ENCODE measurements around the gene TSSK2. TPM values are rescaled to one million over a fixed set of nuclear protein-coding genes. Genes with fewer than 3 reads are reported as not detected.

Gene TSSK2
- total RNA-seq, 2 donors from 2014 or later = not detected

GRCh38 chr22:19168088-19168890 is 37.2 kb downstream of the TSSK2 start:
- peaks cover 7% of the 10 kb centered on the region for H3K9me3 ChIP-seq (ENCODE audit: control insufficient read depth, low read length)
- Mint-ChIP-seq H3K27ac (no peak overlapping the region), H3K27me3 (ENCODE audit: insufficient read depth) (peaks cover 82% of the 10 kb centered on the region), H3K9me3 (peaks cover 5% of the 10 kb centered on the region), H3K36me3 (ENCODE audit: low read depth) (no peaks in the 10 kb centered on the region), H3K4me1 (peaks cover 29% of the 10 kb centered on the region), H3K4me3 (no peak overlapping the region)
- peak; percentile 62 for DNase-seq
- H3K36me3 ChIP-seq (ENCODE audit: control insufficient read depth, insufficient read depth, low read length) = no peaks in the 10 kb centered on the region
- H3K4me3 ChIP-seq (ENCODE audit: low read length) = no peak overlapping the region
- 74 to 77% methylated on average over 11 to 17 of the region's 17 CpGs for whole genome bisulfite sequencing, 2 experiments (ENCODE audit: insufficient coverage in 1 of 2, insufficient read length in 1 of 2)
- peaks cover 78% of the 10 kb centered on the region for H3K27me3 ChIP-seq (ENCODE audit: control insufficient read depth, insufficient read depth, low read length, poor library complexity, severe bottlenecking)
- TF ChIP-seq CTCF (conservative IDR thresholded peaks at IDR 0.05) = peak; percentile 56
- no peak overlapping the region for H3K9ac ChIP-seq (ENCODE audit: extremely low read depth, low read length, poor library complexity, severe bottlenecking)
- H3K4me1 ChIP-seq (ENCODE audit: control insufficient read depth, insufficient read depth, low read length) = peaks cover 13% of the 10 kb centered on the region
- no peak overlapping the region for H3K27ac ChIP-seq (ENCODE audit: low read depth, low read length)

DNA sequence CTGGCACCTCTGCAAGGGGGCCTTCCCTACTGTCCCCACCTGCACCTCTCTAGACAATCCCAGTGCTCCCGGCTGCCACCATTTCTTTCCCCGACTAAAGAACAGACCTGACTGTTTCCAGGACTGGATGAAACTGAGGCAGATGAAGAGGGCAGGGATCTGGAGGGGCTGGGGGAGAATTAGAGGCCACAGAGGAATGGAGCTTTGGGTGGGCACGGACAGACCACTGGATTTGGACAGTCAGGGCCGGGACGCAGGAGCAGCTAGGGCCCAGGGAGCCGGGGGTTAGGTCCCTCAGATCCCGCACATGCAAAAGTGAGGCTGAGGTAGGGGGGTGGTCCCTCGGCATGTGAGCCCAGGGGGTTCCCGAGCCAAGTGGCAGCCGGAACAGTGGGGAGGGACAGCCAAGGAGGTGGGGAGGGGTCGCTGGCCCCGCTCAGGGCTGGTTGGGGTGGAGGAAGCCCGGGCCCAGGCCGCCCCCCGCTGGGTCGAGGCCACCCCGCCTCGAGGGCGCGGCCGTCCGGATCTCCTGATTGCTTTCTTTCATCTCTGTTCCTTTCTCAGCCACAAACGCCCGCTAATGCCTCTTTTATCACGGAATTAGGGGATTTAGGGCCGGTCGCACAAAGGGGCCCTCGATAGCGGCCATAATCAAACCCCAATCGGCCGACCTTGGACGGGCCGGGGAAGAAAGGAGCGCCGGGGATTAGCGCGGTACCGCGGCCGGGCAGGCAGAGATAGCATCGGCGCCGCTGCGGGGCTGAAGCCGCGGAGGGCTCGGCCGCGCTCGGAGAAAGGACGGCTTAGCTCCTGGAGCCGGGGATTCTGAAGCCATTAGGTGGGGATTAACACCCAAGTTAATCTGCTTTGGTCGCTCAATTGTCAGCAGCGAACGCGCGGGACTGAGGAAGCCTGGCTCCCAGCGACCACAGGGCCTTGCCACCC is 38.2 kb downstream of the TSSK2 start:
- H3K27me3 Mint-ChIP-seq (ENCODE audit: insufficient read depth) = peaks cover 77% of the 10 kb centered on the region
- no peak overlapping the region for H3K4me3 ChIP-seq (ENCODE audit: low read length)
- peaks cover 68% of the 10 kb centered on the region for H3K27me3 ChIP-seq (ENCODE audit: control insufficient read depth, insufficient read depth, low read length, poor library complexity, severe bottlenecking)
- no peaks in the 10 kb centered on the region for H3K36me3 Mint-ChIP-seq (ENCODE audit: low read depth)
- no peaks in the 10 kb centered on the region for H3K36me3 ChIP-seq (ENCODE audit: control insufficient read depth, insufficient read depth, low read length)
- DNase-seq = peak; percentile 84
- H3K9ac ChIP-seq (ENCODE audit: extremely low read depth, low read length, poor library complexity, severe bottlenecking) = no peak overlapping the region
- no peak for TF ChIP-seq CTCF (conservative IDR thresholded peaks at IDR 0.05)
- peaks cover 13% of the 10 kb centered on the region for H3K4me1 ChIP-seq (ENCODE audit: control insufficient read depth, insufficient read depth, low read length)
- peak overlapping the region; percentile 84 for H3K4me3 Mint-ChIP-seq
- whole genome bisulfite sequencing, 2 experiments (ENCODE audit: insufficient coverage in 1 of 2, insufficient read length in 1 of 2) = 9 to 14% methylated on average over 45 to 58 of the region's 58 CpGs
- no peak overlapping the region for H3K27ac ChIP-seq (ENCODE audit: low read depth, low read length)
- H3K4me1 Mint-ChIP-seq = peaks cover 29% of the 10 kb centered on the region
- H3K9me3 ChIP-seq (ENCODE audit: control insufficient read depth, low read length) = peaks cover 7% of the 10 kb centered on the region
- peaks cover 5% of the 10 kb centered on the region for H3K9me3 Mint-ChIP-seq
- H3K27ac Mint-ChIP-seq = no peak overlapping the region

GRCh38 chr22:19169947-19170318 is 38.8 kb downstream of the TSSK2 start:
- WGBS, 2 experiments (ENCODE audit: insufficient coverage in 1 of 2, insufficient read length in 1 of 2) = 37 to 71% methylated on average over 3 to 7 of the region's 7 CpGs

More at GRCh38 chr22:19169947-19170318, 38.8 kb downstream of the TSSK2 start:
- no peak for TF ChIP-seq CTCF (conservative IDR thresholded peaks at IDR 0.05)
- Histone ChIP-seq H3K4me3 (ENCODE audit: low read length) (no peak overlapping the region), H3K9me3 (ENCODE audit: control insufficient read depth, low read length) (peaks cover 1% of the 10 kb centered on the region), H3K9ac (ENCODE audit: extremely low read depth, low read length, poor library complexity, severe bottlenecking) (no peak overlapping the region), H3K27me3 (ENCODE audit: control insufficient read depth, insufficient read depth, low read length, poor library complexity, severe bottlenecking) (peaks cover 62% of the 10 kb centered on the region), H3K27ac (ENCODE audit: low read depth, low read length) (no peak overlapping the region), H3K4me1 (ENCODE audit: control insufficient read depth, insufficient read depth, low read length) (peaks cover 13% of the 10 kb centered on the region), H3K36me3 (ENCODE audit: control insufficient read depth, insufficient read depth, low read length) (no peaks in the 10 kb centered on the region)
- Mint-ChIP-seq H3K9me3 (no peaks in the 10 kb centered on the region), H3K27ac (no peak overlapping the region), H3K4me1 (peaks cover 29% of the 10 kb centered on the region), H3K27me3 (ENCODE audit: insufficient read depth) (peaks cover 70% of the 10 kb centered on the region), H3K4me3 (peak overlapping the region; percentile 84), H3K36me3 (ENCODE audit: low read depth) (no peaks in the 10 kb centered on the region)
- peak; percentile 55 for DNase-seq

Data from endodermal cell (in vitro differentiated cells).